Measurements from ENCODE around the gene FAM234B. TPM values are rescaled to one million over a fixed set of nuclear protein-coding genes. Genes with fewer than 3 reads are reported as not detected.

The FAM234B gene
- total RNA-seq, 2 experiments from 2014 or later, result 4.7 to 5.0 TPM

GRCh38 chr12:13128291-13128965 lies 84.2 kb downstream of the FAM234B start:
- no peak for ATAC-seq
- Mint-ChIP-seq H3K4me1 (peaks cover 4% of the 10 kb centered on the region), H3K27me3 (peaks cover 29% of the 10 kb centered on the region), H3K4me3 (no peak overlapping the region), H3K9me3 (ENCODE audit: low read depth) (no peaks in the 10 kb centered on the region), H3K27ac (no peak overlapping the region), H3K36me3 (no peaks in the 10 kb centered on the region)
- no peak for DNase-seq
- CTCF ChIA-PET, result no interaction called here

GRCh38 chr12:13130981-13131380 lies 86.8 kb downstream of the FAM234B start:
- ATAC-seq, result no peak

More at GRCh38 chr12:13130981-13131380, 86.8 kb downstream of the FAM234B start:
- Mint-ChIP-seq H3K4me1 (peaks cover 4% of the 10 kb centered on the region), H3K27ac (no peak overlapping the region), H3K9me3 (ENCODE audit: low read depth) (no peaks in the 10 kb centered on the region), H3K4me3 (no peak overlapping the region), H3K27me3 (peaks cover 40% of the 10 kb centered on the region), H3K36me3 (no peaks in the 10 kb centered on the region)
- CTCF ChIA-PET, result no interaction called here
- DNase-seq, result no peak

Other genes with a start within 250 kb of the FAM234B start
- gene DDX47, start 231.0 kb upstream of the FAM234B start, total RNA-seq, result 10 to 100 TPM; 56.0 to 68.0 TPM
- gene GPRC5A, start 152.8 kb upstream of the FAM234B start, total RNA-seq, result not detected
- gene GPRC5D, start 92.2 kb upstream of the FAM234B start, total RNA-seq, result not detected
- gene HEBP1, start 44.1 kb upstream of the FAM234B start, total RNA-seq, result 1 to 10 TPM; 8.9 to 9.7 TPM
- gene GSG1, start 59.3 kb downstream of the FAM234B start, total RNA-seq, result not detected
- 1 to 10 TPM; 6.1 to 8.8 TPM for gene EMP1, start 152.3 kb downstream of the FAM234B start, total RNA-seq

All from activated CD8-positive, alpha-beta memory T cell treated with anti-CD3 and anti-CD28 coated beads, Interleukin-2, amount 10 ng/mL, durations not matched to agents 7 days and 5 days (primary cell).